Endothelial cell of umbilical vein (primary cell): Measurements from ENCODE around the gene FGFBP2. TPM values are rescaled to one million over a fixed set of nuclear protein-coding genes. Genes with fewer than 3 reads are reported as not detected.

Experiments
- BruUV-seq: library from RNA; stranded (reverse); fragments of 400-500 nt; replicated peaks from 2 replicates; lab custom pipeline; 2021; lab: Mats Ljungman, UMichigan
- CTCF ChIA-PET: fragments of 300-600, 350-600 bp; sonication (Branson Sonifier 250); formaldehyde crosslinking; loops from one replicate; lab custom pipeline; 2021; ENCODE audit warnings: antibody characterized with exemption, inconsistent platforms; lab: Charles Lee
- POLR2A ChIA-PET: fragments of 300-600, 350-600 bp; sonication (Branson Sonifier 250); formaldehyde crosslinking; loops from one replicate; lab custom pipeline; 2021; ENCODE audit warnings: antibody characterized with exemption, inconsistent platforms; lab: Charles Lee
- DNase-seq: peaks from one replicate; pipeline ENCODE4 v3.0.0-alpha.2; 2011; ENCODE audit warnings: low read depth, low spot score
- FAIRE-seq: peaks from 2 replicates; lab custom pipeline; 2011; peaks lifted over from hg19 to GRCh38; lab: Jason Lieb, UNC
- H2AFZ ChIP-seq: 2 replicates; pipeline ENCODE4 v1.6.0; 2012; ENCODE audit warnings: low read depth, low read length, control low read depth, inconsistent platforms
- H3K27ac ChIP-seq: 2 replicates; pipeline ENCODE4 v1.5.1; 2011; ENCODE audit warnings: low read depth, mild to moderate bottlenecking, control low read depth, low read length, moderate library complexity; ENCODE audit not compliant: insufficient read depth
- H3K27me3 ChIP-seq, 2 experiments: 2 replicates each; pipeline versions ENCODE4 v1.6.0 to v1.6.1; 2011; ENCODE audit warnings: low read length in 2 of 2, mixed read lengths in 1 of 2; ENCODE audit not compliant: control insufficient read depth in 2 of 2, insufficient read depth in 2 of 2
- H3K36me3 ChIP-seq, 2 experiments: 2 replicates in 1 of 2; 3 replicates in 1 of 2; pipeline ENCODE4 v1.5.1; 2011; ENCODE audit warnings: low read length in 2 of 2, mild to moderate bottlenecking in 1 of 2, moderate library complexity in 1 of 2; ENCODE audit not compliant: control insufficient read depth in 2 of 2, insufficient read depth in 2 of 2; ENCODE audit errors: extremely low read depth in 1 of 2
- H3K4me1 ChIP-seq: 3 replicates; pipeline ENCODE4 v1.5.1; 2011; ENCODE audit warnings: mild to moderate bottlenecking, low read length; ENCODE audit not compliant: control insufficient read depth, insufficient read depth; ENCODE audit errors: extremely low read depth
- H3K4me2 ChIP-seq: 2 replicates; pipeline ENCODE4 v1.6.1; 2011; ENCODE audit warnings: low read length, control low read depth, mixed read lengths; ENCODE audit not compliant: insufficient read depth
- H3K4me3 ChIP-seq, 3 experiments: fragments of 200-600 bp in 1 of 3; sonication (generic), shearing (Covaris generic) in 1 of 3; replicated peaks in 1 of 3; 2 replicates each; pipeline ENCODE4 v1.5.1; 2011 to 2016; ENCODE audit warnings: control low read depth in 3 of 3, low read length in 3 of 3, mild to moderate bottlenecking in 2 of 3, inconsistent platforms in 1 of 3, low read depth in 1 of 3, moderate library complexity in 1 of 3; ENCODE audit not compliant: insufficient read depth in 1 of 3
- H3K79me2 ChIP-seq: 2 replicates; pipeline ENCODE4 v1.6.0; 2012; ENCODE audit warnings: low read length, inconsistent platforms; ENCODE audit not compliant: control insufficient read depth, insufficient read depth
- H3K9ac ChIP-seq: replicated peaks from 2 replicates; pipeline ENCODE3; 2011; ENCODE audit warnings: low read length, control low read depth; ENCODE audit not compliant: insufficient read depth; ENCODE audit errors: extremely low read depth
- H3K9me1 ChIP-seq: replicated peaks from 3 replicates; pipeline ENCODE4 v1.6.0; 2011; ENCODE audit warnings: mild to moderate bottlenecking, low read length; ENCODE audit not compliant: control insufficient read depth, insufficient read depth; ENCODE audit errors: extremely low read depth
- H3K9me3 ChIP-seq: replicated peaks from 2 replicates; pipeline ENCODE4 v1.5.1; 2012; ENCODE audit warnings: low read length, inconsistent platforms; ENCODE audit not compliant: control insufficient read depth, insufficient read depth
- H4K20me1 ChIP-seq: replicated peaks from 2 replicates; pipeline ENCODE3; 2011; ENCODE audit warnings: mild to moderate bottlenecking, low read length; ENCODE audit not compliant: control insufficient read depth, insufficient read depth; ENCODE audit errors: extremely low read depth
- CTCF ChIP-seq, 2 donors: IDR thresholded peaks; 1 replicate in 1 of 2; 2 replicates in 1 of 2; pipeline ENCODE4 v1.5.1; 2011; ENCODE audit warnings: low read length in 2 of 2, mild to moderate bottlenecking in 2 of 2, moderate library complexity in 2 of 2, control low read depth in 1 of 2, inconsistent platforms in 1 of 2, low read depth in 1 of 2; ENCODE audit not compliant: insufficient read depth in 1 of 2; ENCODE audit errors: extremely low read depth in 1 of 2
- EZH2 ChIP-seq: IDR thresholded peaks from 2 replicates; pipeline ENCODE4 v1.6.1; 2012; ENCODE audit warnings: borderline replicate concordance, low read depth, mild to moderate bottlenecking, moderate library complexity, low read length, inconsistent platforms; ENCODE audit not compliant: severe bottlenecking
- FOS ChIP-seq: IDR thresholded peaks from 2 replicates; pipeline ENCODE4 v1.6.1; 2011; ENCODE audit warnings: mild to moderate bottlenecking, low read length, moderate library complexity, borderline replicate concordance; ENCODE audit not compliant: insufficient read depth
- GATA2 ChIP-seq: IDR thresholded peaks from 2 replicates; pipeline ENCODE4 v1.7.0; 2011; ENCODE audit warnings: low read depth, mild to moderate bottlenecking, moderate library complexity, mixed read lengths, low read length; ENCODE audit not compliant: insufficient read length, insufficient read depth
- JUN ChIP-seq: IDR thresholded peaks from 2 replicates; pipeline ENCODE4 v1.6.1; 2011; ENCODE audit warnings: borderline replicate concordance, low read depth; ENCODE audit not compliant: insufficient read length, insufficient read depth
- MYC ChIP-seq: IDR thresholded peaks from one replicate; pipeline ENCODE4 v1.6.1; 2011; ENCODE audit warnings: mild to moderate bottlenecking, low read depth, low read length
- POLR2A ChIP-seq: IDR thresholded peaks from 2 replicates; pipeline ENCODE4 v1.6.1; 2012; ENCODE audit warnings: low read depth, mild to moderate bottlenecking, control low read depth, low read length
- POLR2AphosphoS5 ChIP-seq: IDR thresholded peaks from 2 replicates; pipeline ENCODE4 v1.6.1; 2012; ENCODE audit warnings: low read depth, mild to moderate bottlenecking, control low read depth, low read length, moderate library complexity; ENCODE audit not compliant: insufficient read depth
- dilution Hi-C: fragments of 300-500 bp; cut with MboI; formaldehyde crosslinking; loops from one replicate; pipeline ENCODE4 v1.15.0; 2019; ENCODE audit warnings: low sequenced_read_pairs; ENCODE audit not compliant: extremely low pct_ligation_motif_present
- intact Hi-C: fragments of 100-400 bp; cut with micrococcal nuclease; formaldehyde crosslinking; loops from one replicate; pipeline ENCODE4 v1.10.0; 2022
- polyA plus RNA-seq, 4 experiments: library from polyadenylated mRNA; depleted of rRNA in 3 of 4; stranded (reverse) in 3 of 4; unstranded in 1 of 4; fragments of >200 nt; gene quantifications; 2 replicates each; pipeline versions ENCODE4 v1.2.1 to v1.2.3, GENCODE V29; 2011 to 2012; ENCODE audit warnings: missing spikeins in 1 of 4
- total RNA-seq: library from RNA; stranded (reverse); gene quantifications from 2 replicates; pipeline ENCODE4 v1.2.3, GENCODE V29; 2021
- TF ChIP-seq, protein P1 (sequence below): IDR thresholded peaks from 2 replicates; pipeline ENCODE4 v1.6.1; 2011; ENCODE audit not compliant: insufficient read depth, insufficient read length

FGFBP2 gene
- total and polyA plus RNA-seq, 2 donors (not counting 3 experiments of a cell fraction or from before 2014, with no cell fraction given) = not detected

- H3K79me2 ChIP-seq = no peaks in the 10 kb centered on the region
- POLR2A ChIA-PET = no interaction called here
- peak overlapping the region; percentile 24 for H3K27ac ChIP-seq
- H3K9ac ChIP-seq = no peak overlapping the region
- intact Hi-C loops = loop anchor here (1.0 kb wide), 2 partner anchors 8 to 43 kb away; no protein-coding TSS in a partner anchor
- DNase-seq (no peak), FAIRE-seq (no peak)
- dilution Hi-C loops = no loop called here
- no peaks in the 10 kb centered on the region for H4K20me1 ChIP-seq
- H3K36me3 ChIP-seq = no peaks in the 10 kb centered on the region
- peaks cover 10% of the 10 kb centered on the region for H3K4me1 ChIP-seq
- CTCF ChIA-PET = interaction anchor here (1.2 to 1.5 kb wide), 4 partner anchors 12 to 108 kb away, joined by 3 to 17 read pairs (median 11); no protein-coding TSS in a partner anchor
- no peaks in the 10 kb centered on the region for H3K9me1 ChIP-seq
- peak overlapping the region; percentile 22 for H3K4me2 ChIP-seq
- no TSS peak for BruUV-seq
- H2AFZ ChIP-seq = no peak overlapping the region
- H3K9me3 ChIP-seq = no peaks in the 10 kb centered on the region
- no peak for TF ChIP-seq CTCF (IDR thresholded peaks at IDR 0.05; ENCODE audit: extremely low read depth in 1 of 2, insufficient read depth in 1 of 2, low read depth in 1 of 2, low read length in 2 of 2)
- TF ChIP-seq, protein P1, sequence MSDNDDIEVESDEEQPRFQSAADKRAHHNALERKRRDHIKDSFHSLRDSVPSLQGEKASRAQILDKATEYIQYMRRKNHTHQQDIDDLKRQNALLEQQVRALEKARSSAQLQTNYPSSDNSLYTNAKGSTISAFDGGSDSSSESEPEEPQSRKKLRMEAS = no peak
- no peak for TF ChIP-seq MYC
- no peak for TF ChIP-seq GATA2
- no peak for TF ChIP-seq POLR2A
- TF ChIP-seq EZH2 = no peak
- no peak for TF ChIP-seq POLR2AphosphoS5
- TF ChIP-seq FOS = no peak
- TF ChIP-seq JUN = no peak
- H3K27me3 ChIP-seq = no peaks in the 10 kb centered on the region
- H3K4me3 ChIP-seq = no peak overlapping the region
Observed at GRCh38 chr4:15912961-15913630, 49.9 kb downstream of the FGFBP2 start.
